SKM-1 (cell line): ENCODE results near the gene AKT3.

Source experiments
- DNase-seq: peaks from one replicate; lab custom pipeline; 2025; ENCODE audit not compliant: unreplicated experiment; lab: John Stamatoyannopoulos, UW

AKT3 gene

GRCh38 chr1:243471754-243472745 lies 378.0 kb downstream of the AKT3 start:
- peak; percentile 28 for DNase-seq

- DNase-seq, result peak; percentile 82
These were observed 378.9 kb downstream of the AKT3 start for GRCh38 chr1:243471026-243471685.

- DNase-seq, result no peak
These were observed 379.5 kb downstream of the AKT3 start for GRCh38 chr1:243470502-243470901.

- DNase-seq, result no peak
These were observed 380.5 kb downstream of the AKT3 start for GRCh38 chr1:243469497-243469896.

- no peak for DNase-seq
These were observed 384.3 kb downstream of the AKT3 start for GRCh38 chr1:243465738-243466137.

- DNase-seq, result no peak
These were observed 385.0 kb downstream of the AKT3 start for GRCh38 chr1:243465081-243465480.

- no peak for DNase-seq
These were observed 386.9 kb downstream of the AKT3 start for GRCh38 chr1:243462929-243463697.

- no peak for DNase-seq
These were observed 388.3 kb downstream of the AKT3 start for GRCh38 chr1:243461700-243462099.

GRCh38 chr1:243459059-243459458 lies 391.0 kb downstream of the AKT3 start:
- DNase-seq, result peak; percentile 83

GRCh38 chr1:243457363-243457982 lies 392.6 kb downstream of the AKT3 start:
- DNase-seq, result no peak

GRCh38 chr1:243455760-243456651 lies 394.0 kb downstream of the AKT3 start:
- no peak for DNase-seq

GRCh38 chr1:243454328-243454997 lies 395.6 kb downstream of the AKT3 start:
- no peak for DNase-seq

GRCh38 chr1:243452092-243452491 lies 398.0 kb downstream of the AKT3 start:
- DNase-seq, result peak; percentile 86

- DNase-seq, result no peak
These were observed 400.7 kb downstream of the AKT3 start for GRCh38 chr1:243449373-243449772.

- DNase-seq, result no peak
These were observed 402.2 kb downstream of the AKT3 start for GRCh38 chr1:243447844-243448243.

GRCh38 chr1:243447347-243447746 lies 402.7 kb downstream of the AKT3 start:
- DNase-seq, result no peak

GRCh38 chr1:243443557-243443956 lies 406.5 kb downstream of the AKT3 start:
- DNase-seq, result no peak

GRCh38 chr1:243441601-243442000 lies 408.4 kb downstream of the AKT3 start:
- DNase-seq, result no peak

GRCh38 chr1:243440406-243440805 lies 409.6 kb downstream of the AKT3 start:
- DNase-seq, result no peak
